GM23338 (cell line): ENCODE results near the gene CADPS. TPM values are rescaled to one million over a fixed set of nuclear protein-coding genes. Genes with fewer than 3 reads are reported as not detected.
A peak's percentile ranks its signal among the peaks of the same experiment; 100 is the strongest.

Experiments used
- ATAC-seq: fragments of 200-7000 bp; cut with Tn5 transposase; 3 replicates; pipeline ENCODE4 v1.9.1; 2020
- DNase-seq: peaks from one replicate; pipeline ENCODE4 v3.0.0-alpha.2; 2015; ENCODE audit warnings: low spot score
- H2AFZ ChIP-seq: fragments of 200-600 bp; sonication (generic); 2 replicates; pipeline ENCODE4 v1.8.0; 2016; ENCODE audit warnings: antibody characterized with exemption, mild to moderate bottlenecking, moderate library complexity
- H3F3A ChIP-seq: fragments of 200-600 bp; sonication (generic); replicated peaks from 2 replicates; pipeline ENCODE4 v1.8.0; 2017; ENCODE audit warnings: antibody characterized with exemption, mixed run types, low read depth
- H3K27ac ChIP-seq: fragments of 200-600 bp; sonication (generic); 2 replicates; pipeline ENCODE4 v1.6.1; 2016; ENCODE audit warnings: low read depth
- H3K27me3 ChIP-seq: fragments of 200-600 bp; sonication (generic); 2 replicates; pipeline ENCODE4 v1.8.0; 2016; ENCODE audit warnings: mild to moderate bottlenecking, mixed run types, moderate library complexity; ENCODE audit not compliant: insufficient read depth
- H3K36me3 ChIP-seq: fragments of 200-600 bp; sonication (generic); 2 replicates; pipeline ENCODE4 v1.8.0; 2016; ENCODE audit warnings: mild to moderate bottlenecking; ENCODE audit not compliant: insufficient read depth
- H3K4me1 ChIP-seq: fragments of 200-600 bp; sonication (generic); 2 replicates; pipeline ENCODE4 v1.8.0; 2016; ENCODE audit warnings: mild to moderate bottlenecking, moderate library complexity; ENCODE audit not compliant: insufficient read depth
- H3K4me2 ChIP-seq: fragments of 200-600 bp; sonication (generic); 2 replicates; pipeline ENCODE4 v1.7.1; 2017; ENCODE audit warnings: mixed run types
- H3K4me3 ChIP-seq: fragments of 200-600 bp; sonication (generic); 2 replicates; pipeline ENCODE4 v1.6.1; 2016; ENCODE audit warnings: mixed run types
- H3K79me2 ChIP-seq: fragments of 200-600 bp; sonication (generic); replicated peaks from 2 replicates; pipeline ENCODE4 v1.8.0; 2017; ENCODE audit warnings: mild to moderate bottlenecking; ENCODE audit not compliant: insufficient read depth
- H3K9me2 ChIP-seq: fragments of 200-600 bp; sonication (generic); 2 replicates; pipeline ENCODE4 v1.8.0; 2017; ENCODE audit not compliant: insufficient read depth
- H4K20me1 ChIP-seq: fragments of 200-600 bp; sonication (generic); replicated peaks from 2 replicates; pipeline ENCODE4 v1.8.0; 2017; ENCODE audit warnings: mild to moderate bottlenecking; ENCODE audit not compliant: insufficient read depth
- H3K27ac Mint-ChIP-seq: 2 replicates; pipeline ENCODE4 v1.8.0; 2020; ENCODE audit warnings: inconsistent platforms, mild to moderate bottlenecking, moderate library complexity, mixed read lengths
- H3K27me3 Mint-ChIP-seq: 3 replicates; pipeline ENCODE4 v1.8.0; 2022; ENCODE audit warnings: low read depth, mild to moderate bottlenecking, moderate library complexity, mixed read lengths, inconsistent platforms; ENCODE audit not compliant: insufficient read depth, poor library complexity
- H3K36me3 Mint-ChIP-seq: 3 replicates; pipeline ENCODE4 v1.8.0; 2021; ENCODE audit warnings: low read depth, mild to moderate bottlenecking, inconsistent platforms, moderate library complexity, mixed read lengths
- H3K4me1 Mint-ChIP-seq: 3 replicates; pipeline ENCODE4 v1.8.0; 2020; ENCODE audit warnings: mild to moderate bottlenecking, inconsistent platforms, mixed read lengths
- H3K4me3 Mint-ChIP-seq: 3 replicates; pipeline ENCODE4 v1.8.0; 2021; ENCODE audit warnings: moderate library complexity, mild to moderate bottlenecking, inconsistent platforms, mixed read lengths
- H3K9me3 Mint-ChIP-seq: 3 replicates; pipeline ENCODE4 v1.8.0; 2020; ENCODE audit warnings: moderate library complexity, mild to moderate bottlenecking, inconsistent platforms, mixed read lengths
- CREB1 ChIP-seq: fragments of 250-450 bp; sonication (Bioruptor Pico); IDR thresholded peaks from 2 replicates; pipeline ENCODE4 v1.5.0; 2020; ENCODE audit warnings: low read depth, mild to moderate bottlenecking, moderate library complexity
- CTCF ChIP-seq, 2 experiments: fragments of 200-600 bp in 1 of 2; sonication (generic) in 1 of 2; conservative IDR thresholded peaks; 2 replicates each; pipeline versions ENCODE4 v1.5.1 to v1.6.1; 2016 to 2017; ENCODE audit warnings: antibody characterized with exemption in 2 of 2, low read depth in 2 of 2, mild to moderate bottlenecking in 2 of 2, moderate library complexity in 1 of 2
- ETS1 ChIP-seq: IDR thresholded peaks from 2 replicates; pipeline ENCODE4 v1.6.1; 2016; ENCODE audit warnings: antibody characterized with exemption
- EZH2 ChIP-seq: fragments of 200-600 bp; sonication (generic); IDR thresholded peaks from one replicate; pipeline ENCODE4 v1.8.0; 2017; ENCODE audit warnings: antibody characterized with exemption, mild to moderate bottlenecking, low read depth; ENCODE audit not compliant: unreplicated experiment
- EZH2phosphoT487 ChIP-seq: fragments of 200-600 bp; sonication (generic); IDR thresholded peaks from one replicate; pipeline ENCODE4 v1.8.1; 2018; ENCODE audit warnings: antibody characterized with exemption; ENCODE audit not compliant: unreplicated experiment
- JUNB ChIP-seq: IDR thresholded peaks from one replicate; pipeline ENCODE4 v1.6.1; 2016; ENCODE audit warnings: antibody characterized with exemption; ENCODE audit not compliant: unreplicated experiment
- POLR2AphosphoS5 ChIP-seq: IDR thresholded peaks from 2 replicates; pipeline ENCODE4 v1.6.1; 2016; ENCODE audit warnings: antibody characterized with exemption, low read depth
- REST ChIP-seq: IDR thresholded peaks from one replicate; pipeline ENCODE4 v1.6.1; 2018; ENCODE audit warnings: antibody characterized with exemption; ENCODE audit not compliant: unreplicated experiment
- ZNF114 ChIP-seq: fragments of 250-450 bp; sonication (Bioruptor Pico); IDR thresholded peaks from 2 replicates; pipeline ENCODE4 v1.5.0; 2020; ENCODE audit warnings: mild to moderate bottlenecking, moderate library complexity
- ZNF331 ChIP-seq: fragments of 250-450 bp; sonication (Bioruptor Pico); IDR thresholded peaks from 2 replicates; pipeline ENCODE4 v1.5.0; 2020; ENCODE audit warnings: low read depth, mild to moderate bottlenecking, moderate library complexity
- ZNF462 ChIP-seq: fragments of 250-450 bp; sonication (Bioruptor Pico); IDR thresholded peaks from 2 replicates; pipeline ENCODE4 v1.5.0; 2020; ENCODE audit warnings: mild to moderate bottlenecking, moderate library complexity
- polyA plus RNA-seq: library from polyadenylated mRNA; unstranded; fragments of >200 nt; fragmentation: Nextera tagmentation; extraction: Ambion mirVana; gene quantifications from 2 replicates; pipeline ENCODE4 v1.2.1, GENCODE V29; 2016
- total RNA-seq: library from RNA; depleted of rRNA; stranded (reverse); fragments of >200 nt; shearing (Covaris generic); gene quantifications from 2 replicates; pipeline ENCODE4 v1.2.3, GENCODE V29; 2014

Gene CADPS
- total and polyA plus RNA-seq, 2 experiments from 2014 or later = 14.7 to 22.0 TPM

GRCh38 chr3:62708638-62709373 lies 166.4 kb downstream of the CADPS start:
- peak overlapping the region; percentile 9; the same call in 1 of the 2 replicates for H2AFZ ChIP-seq
- H3K4me1 ChIP-seq = peaks cover 41% of the 10 kb centered on the region
- Mint-ChIP-seq H3K4me1 (peaks cover 39% of the 10 kb centered on the region), H3K4me3 (no peak overlapping the region), H3K9me3 (no peaks in the 10 kb centered on the region), H3K36me3 (no peaks in the 10 kb centered on the region), H3K27ac (no peak overlapping the region), H3K27me3 (no peaks in the 10 kb centered on the region)
- H3K4me3 ChIP-seq = no peak overlapping the region
- no peaks in the 10 kb centered on the region for H3K36me3 ChIP-seq
- peak; percentile 40 for DNase-seq
- peak; percentile 73 for ATAC-seq
- H3K79me2 ChIP-seq = no peaks in the 10 kb centered on the region
- peak overlapping the region; percentile 56; the same call in 1 of the 2 replicates for H3K27ac ChIP-seq
- no peaks in the 10 kb centered on the region for H3K27me3 ChIP-seq
- H4K20me1 ChIP-seq = no peaks in the 10 kb centered on the region
- H3F3A ChIP-seq = no peaks in the 10 kb centered on the region
- TF ChIP-seq CTCF (conservative IDR thresholded peaks at IDR 0.05; ENCODE audit: low read depth in 2 of 2) = no peak
- no peak for TF ChIP-seq REST
- no peak for TF ChIP-seq ETS1
- no peak for TF ChIP-seq EZH2
- no peak for TF ChIP-seq CREB1 (CRISPR knock-in tag)
- no peak for TF ChIP-seq ZNF114 (CRISPR knock-in tag)
- TF ChIP-seq JUNB = no peak
- no peak for TF ChIP-seq EZH2phosphoT487
- TF ChIP-seq ZNF331 = no peak
- no peak for TF ChIP-seq ZNF462 (CRISPR knock-in tag)
- TF ChIP-seq POLR2AphosphoS5 = no peak
- H3K9me2 ChIP-seq = 0 out of 2 replicates have a peak, but pooled peaks cover 6% of the 10 kb centered on the region
- no peak overlapping the region for H3K4me2 ChIP-seq
